Left lobe of liver (tissue), 2 donors: ENCODE measurements around the gene WASHC2C. TPM values are rescaled to one million over a fixed set of nuclear protein-coding genes. Genes with fewer than 3 reads are reported as not detected.
"Not testable (repeated sequence)": the region's sequence is repeated elsewhere in the genome, so short reads cannot be mapped to it uniquely, and the experiment has no call there.

ENCODE experiments used
- ATAC-seq: fragments of 200-7000 bp; cut with Tn5 transposase; one replicate; pipeline ENCODE4 v1.9.1; 2020; ENCODE audit warnings: mild to moderate bottlenecking, moderate library complexity
- DNase-seq: peaks from one replicate; pipeline ENCODE4 v3.0.0-alpha.2; 2020; ENCODE audit warnings: low spot score
- total RNA-seq: library from RNA; stranded (reverse); gene quantifications from one replicate; pipeline ENCODE4 v1.2.1, GENCODE V29; 2021
- donor health status: DM: no; HTN: no; CAD: no; lungs with moderate emphysema.
- donor health status: DM: no; HTN: yes; CAD: no.

WASHC2C gene, protein sequence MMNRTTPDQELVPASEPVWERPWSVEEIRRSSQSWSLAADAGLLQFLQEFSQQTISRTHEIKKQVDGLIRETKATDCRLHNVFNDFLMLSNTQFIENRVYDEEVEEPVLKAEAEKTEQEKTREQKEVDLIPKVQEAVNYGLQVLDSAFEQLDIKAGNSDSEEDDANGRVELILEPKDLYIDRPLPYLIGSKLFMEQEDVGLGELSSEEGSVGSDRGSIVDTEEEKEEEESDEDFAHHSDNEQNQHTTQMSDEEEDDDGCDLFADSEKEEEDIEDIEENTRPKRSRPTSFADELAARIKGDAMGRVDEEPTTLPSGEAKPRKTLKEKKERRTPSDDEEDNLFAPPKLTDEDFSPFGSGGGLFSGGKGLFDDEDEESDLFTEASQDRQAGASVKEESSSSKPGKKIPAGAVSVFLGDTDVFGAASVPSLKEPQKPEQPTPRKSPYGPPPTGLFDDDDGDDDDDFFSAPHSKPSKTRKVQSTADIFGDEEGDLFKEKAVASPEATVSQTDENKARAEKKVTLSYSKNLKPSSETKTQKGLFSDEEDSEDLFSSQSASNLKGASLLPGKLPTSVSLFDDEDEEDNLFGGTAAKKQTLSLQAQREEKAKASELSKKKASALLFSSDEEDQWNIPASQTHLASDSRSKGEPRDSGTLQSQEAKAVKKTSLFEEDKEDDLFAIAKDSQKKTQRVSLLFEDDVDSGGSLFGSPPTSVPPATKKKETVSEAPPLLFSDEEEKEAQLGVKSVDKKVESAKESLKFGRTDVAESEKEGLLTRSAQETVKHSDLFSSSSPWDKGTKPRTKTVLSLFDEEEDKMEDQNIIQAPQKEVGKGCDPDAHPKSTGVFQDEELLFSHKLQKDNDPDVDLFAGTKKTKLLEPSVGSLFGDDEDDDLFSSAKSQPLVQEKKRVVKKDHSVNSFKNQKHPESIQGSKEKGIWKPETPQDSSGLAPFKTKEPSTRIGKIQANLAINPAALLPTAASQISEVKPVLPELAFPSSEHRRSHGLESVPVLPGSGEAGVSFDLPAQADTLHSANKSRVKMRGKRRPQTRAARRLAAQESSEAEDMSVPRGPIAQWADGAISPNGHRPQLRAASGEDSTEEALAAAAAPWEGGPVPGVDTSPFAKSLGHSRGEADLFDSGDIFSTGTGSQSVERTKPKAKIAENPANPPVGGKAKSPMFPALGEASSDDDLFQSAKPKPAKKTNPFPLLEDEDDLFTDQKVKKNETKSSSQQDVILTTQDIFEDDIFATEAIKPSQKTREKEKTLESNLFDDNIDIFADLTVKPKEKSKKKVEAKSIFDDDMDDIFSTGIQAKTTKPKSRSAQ (N-terminal part only)
- 12.1 TPM for total RNA-seq

DNA sequence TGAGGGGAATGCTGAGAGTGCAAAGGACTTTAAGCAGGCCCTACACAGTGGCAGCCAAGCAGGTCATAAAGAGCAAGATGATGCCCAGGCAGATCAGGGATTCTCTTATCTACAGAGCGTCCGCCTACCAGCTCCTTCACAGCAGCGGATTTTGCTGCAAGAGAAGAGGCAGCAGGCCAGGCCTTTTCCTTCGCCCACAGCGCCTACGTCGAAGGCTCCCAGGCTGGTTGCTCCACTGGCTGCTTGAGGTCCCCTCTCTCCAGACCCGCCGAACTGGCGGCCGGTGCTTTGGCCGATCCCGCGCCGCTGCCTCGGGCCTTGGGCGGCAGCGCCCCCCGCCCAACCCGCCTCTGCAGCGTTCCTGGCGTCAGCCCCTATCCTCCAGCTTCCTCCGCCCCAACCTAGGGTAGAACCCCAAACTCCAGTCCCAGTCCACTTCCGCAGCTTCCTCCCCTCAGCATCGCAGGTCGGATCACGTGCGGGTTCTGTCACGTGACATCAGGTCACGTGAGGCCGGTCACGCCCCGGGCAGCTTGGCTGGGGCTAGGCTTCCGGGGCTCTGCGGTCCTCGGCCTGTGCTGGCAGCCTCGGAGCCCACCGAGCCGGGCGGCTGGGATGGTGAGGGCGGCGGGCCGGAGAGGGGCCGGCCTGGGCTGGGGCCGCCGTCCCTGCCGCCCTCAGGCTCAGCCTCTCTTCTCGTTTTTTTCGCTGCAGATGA, at the start of gene WASHC2C:
Gene WASHC2C (plus strand): TSS at position 564 of the 718 bp plus-strand sequence. CDS start 52 bp downstream, at position 616.
- DNase-seq (peak; percentile 96), ATAC-seq (peak; percentile 97)

DNA sequence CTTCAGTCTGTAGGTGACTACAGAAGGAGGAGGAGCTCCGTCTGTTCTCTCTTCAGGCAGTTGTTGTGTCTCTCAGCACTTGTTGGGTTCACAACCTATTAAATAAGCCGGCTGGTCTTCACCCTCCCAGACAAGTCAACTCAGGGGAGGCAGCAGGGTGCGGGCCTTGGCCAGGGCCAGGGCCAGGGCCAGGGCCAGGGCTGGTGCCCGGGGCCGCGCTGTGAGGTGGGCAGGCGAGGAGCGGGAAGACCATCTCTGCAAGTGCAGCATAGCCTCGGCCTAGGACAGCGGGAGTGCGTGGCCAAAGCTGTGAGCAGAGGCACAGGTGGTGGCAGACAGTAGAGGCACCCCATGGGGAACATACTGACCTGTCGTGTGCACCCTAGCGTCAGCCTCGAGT, 48.6 kb upstream of the WASHC2C start:
- not testable (repeated sequence) for ATAC-seq, DNase-seq

DNA sequence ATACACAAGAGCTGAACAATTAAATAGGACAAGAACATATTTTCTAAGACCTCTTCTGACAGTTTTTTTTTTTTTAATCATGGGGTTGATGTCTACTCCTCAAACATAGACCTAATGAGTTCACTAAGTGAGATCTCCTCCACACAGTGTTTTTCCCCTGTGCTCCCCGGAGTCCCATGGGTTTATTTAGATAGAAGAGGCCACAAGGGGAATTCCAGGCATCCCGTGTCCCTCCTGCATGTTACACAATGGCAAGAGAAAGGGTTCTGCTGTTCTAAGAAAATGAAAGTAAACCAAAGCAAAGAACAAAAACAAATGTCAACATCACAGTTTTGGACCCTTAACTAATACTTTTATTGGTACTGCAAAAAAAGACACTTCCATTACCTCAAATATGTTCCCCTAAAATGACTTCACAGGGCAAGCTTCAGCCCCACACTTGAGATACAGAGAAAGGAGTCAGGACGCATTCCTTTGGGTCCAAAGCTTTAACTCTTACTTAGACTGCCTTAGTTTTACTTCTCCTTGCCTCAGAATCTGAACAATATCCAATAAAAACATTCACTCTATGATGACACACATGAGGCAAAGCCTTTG, 16.8 kb upstream of the WASHC2C start:
- not testable (repeated sequence) for DNase-seq, ATAC-seq

DNA sequence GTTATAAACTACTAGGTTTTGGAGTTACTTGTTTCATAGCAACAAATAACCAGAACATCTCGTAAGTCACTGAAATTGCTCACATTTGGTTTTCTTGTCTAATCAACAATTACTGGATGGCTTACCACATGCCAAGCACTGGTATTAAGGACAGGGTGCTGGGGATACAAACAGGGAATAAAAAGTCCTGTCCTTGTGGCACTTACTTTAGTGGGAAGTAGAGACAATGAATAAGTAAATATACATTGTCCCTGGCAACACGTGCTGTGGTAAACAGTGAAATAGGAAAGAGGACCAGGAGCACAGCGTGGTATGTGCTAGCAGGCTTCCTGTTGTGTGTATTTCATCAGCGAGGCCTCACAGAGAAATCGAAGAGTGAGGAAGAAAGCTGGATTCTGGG, 15.8 kb upstream of the WASHC2C start:
- ATAC-seq, DNase-seq: not testable (repeated sequence)

DNA sequence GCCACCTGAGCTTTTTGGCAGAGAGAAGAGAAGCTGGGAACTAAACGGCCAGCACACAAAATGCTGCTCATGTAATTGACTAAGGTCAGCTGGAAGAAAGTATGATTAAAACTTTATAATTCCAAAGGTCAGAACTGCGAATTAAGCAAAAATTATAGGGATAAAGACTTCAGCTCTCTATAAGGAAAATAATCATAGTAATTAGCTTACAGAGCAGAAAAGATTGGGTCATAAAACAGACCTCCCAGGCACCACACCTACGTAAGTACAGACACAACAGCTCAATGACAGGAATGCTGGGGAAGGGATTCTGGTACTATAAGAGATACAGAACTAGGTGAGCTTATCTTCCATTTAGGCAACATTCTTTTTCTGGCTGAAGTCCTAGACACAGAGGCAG, 10.0 kb upstream of the WASHC2C start:
- ATAC-seq = not testable (repeated sequence)

DNA sequence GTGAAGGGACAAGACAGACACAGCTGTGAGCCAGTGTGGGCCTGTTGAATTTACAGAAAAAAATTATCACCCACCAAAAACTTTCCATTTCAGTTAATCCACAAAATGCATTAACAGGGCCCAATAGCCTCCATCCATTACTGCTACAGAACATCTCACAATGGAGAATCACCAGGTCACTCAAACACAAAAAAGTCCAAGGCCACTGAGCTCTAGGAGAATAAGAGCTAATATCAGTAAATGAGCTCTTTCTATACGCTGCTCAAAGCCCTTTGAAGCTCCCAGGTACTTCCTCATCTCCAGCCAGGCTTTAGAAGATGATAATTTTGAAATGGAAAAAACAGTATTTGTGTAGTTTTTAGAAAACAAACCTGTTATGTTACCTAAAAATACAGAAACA, 9.4 kb upstream of the WASHC2C start:
- not testable (repeated sequence) for ATAC-seq

More for the DNA sequence above, 10.0 kb upstream of the WASHC2C start:
- not testable (repeated sequence) for DNase-seq

DNA sequence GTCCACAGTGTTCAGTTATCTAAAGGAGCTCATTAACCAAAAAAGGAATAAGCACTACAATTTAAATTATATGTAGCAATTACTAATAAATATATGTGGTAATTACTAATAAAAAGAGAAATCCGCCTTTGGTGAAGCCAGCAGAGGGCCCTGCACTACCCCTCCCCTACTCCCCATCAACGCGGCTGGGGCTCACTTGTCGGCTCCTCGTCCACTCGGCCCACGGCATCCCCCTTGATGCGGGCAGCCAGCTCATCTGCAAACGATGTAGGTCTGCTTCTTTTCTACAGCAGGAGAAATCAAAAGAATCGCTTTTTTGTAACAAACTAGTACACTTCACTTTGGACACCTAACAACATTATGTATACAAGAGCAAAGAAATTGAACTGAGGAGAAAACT, 5.6 kb upstream of the WASHC2C start:
- DNase-seq, ATAC-seq: not testable (repeated sequence)

More for the DNA sequence above, 9.4 kb upstream of the WASHC2C start:
- not testable (repeated sequence) for DNase-seq

DNA sequence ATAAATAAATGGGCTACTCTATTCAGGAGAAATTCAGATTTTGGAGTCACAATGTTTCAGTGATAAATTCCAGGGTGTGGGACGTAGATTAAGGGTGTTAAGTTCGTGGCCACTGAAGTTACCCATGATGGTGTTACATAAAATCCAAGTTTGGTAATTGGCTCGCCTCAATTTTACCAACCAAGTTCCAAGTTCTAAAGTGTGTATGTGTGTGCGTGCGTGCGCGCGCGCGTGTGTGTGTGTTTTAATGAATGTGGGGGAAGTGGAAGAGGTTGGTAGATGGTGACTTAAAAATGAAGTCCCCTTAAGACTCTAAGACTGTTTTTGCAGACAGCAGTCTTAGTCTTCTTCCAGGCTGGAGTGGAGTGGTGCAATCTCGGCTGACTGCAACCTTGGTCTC, 3.2 kb upstream of the WASHC2C start:
- ATAC-seq, DNase-seq: not testable (repeated sequence)

DNA sequence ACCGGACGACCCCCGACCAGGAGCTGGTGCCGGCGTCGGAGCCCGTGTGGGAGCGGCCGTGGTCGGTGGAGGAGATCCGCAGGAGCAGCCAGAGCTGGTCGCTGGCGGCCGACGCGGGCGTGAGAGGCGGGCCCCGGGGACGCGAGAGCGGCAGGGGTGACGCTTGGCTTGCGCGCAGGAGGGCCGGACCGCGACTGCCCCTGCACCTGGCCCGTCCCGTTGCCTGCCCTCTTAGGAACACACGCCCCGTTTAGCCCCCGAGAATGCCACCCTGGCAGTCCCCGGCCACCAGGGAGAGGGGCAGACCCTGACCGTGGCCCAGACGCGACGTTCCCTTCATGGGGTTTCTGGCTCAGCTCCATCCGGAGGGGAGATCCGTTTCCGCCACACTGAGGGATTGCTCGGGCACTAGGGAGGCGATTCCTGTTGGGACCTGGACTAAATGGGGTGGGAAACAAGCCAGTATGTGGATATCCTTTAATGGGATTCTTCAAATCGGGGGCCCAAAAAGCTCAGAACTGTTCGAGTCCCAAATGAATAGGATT, 427 bp downstream of the WASHC2C start:
- DNase-seq = not testable (repeated sequence)
- peak; percentile 75 for ATAC-seq

DNA sequence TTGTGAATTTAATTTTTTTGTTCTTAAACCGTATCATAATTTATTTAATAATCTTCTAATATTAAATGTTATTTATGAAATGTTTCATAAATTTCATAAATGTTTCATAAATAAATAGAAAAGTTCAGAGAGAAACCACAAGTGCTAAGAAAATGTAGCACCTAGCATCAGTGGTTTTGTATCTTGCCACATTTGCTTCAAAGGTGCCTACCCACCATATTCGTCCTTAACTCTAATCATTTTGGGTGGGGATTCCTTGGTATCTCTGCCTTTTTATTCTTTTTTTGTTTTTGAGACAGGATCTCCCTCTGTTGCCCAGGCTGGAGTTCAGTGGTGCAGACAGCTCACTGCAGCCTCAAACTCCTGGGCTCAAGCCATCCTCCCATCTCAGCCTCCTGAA, 7.4 kb downstream of the WASHC2C start:
- not testable (repeated sequence) for ATAC-seq

DNA sequence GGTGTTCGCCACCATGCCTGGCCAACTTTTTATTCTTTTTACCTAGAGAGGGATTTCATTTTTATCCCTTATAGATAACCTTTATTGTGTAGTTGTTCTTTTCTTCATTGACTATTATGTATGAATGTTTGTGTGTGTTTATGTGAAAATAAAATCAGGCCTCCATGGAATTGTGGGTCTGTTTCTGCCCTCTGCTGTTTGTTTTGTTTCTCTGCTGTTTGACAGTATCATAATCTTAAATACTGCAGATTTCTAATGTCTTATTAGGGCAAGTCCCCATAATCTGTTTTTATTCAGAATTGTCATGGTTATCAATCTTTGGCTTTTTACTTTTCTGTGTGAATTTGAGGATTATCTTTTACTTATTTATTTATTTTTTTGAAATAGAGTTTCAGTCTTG, 7.8 kb downstream of the WASHC2C start:
- peak; percentile 61 for ATAC-seq
- not testable (repeated sequence) for DNase-seq

More for the DNA sequence above, 7.4 kb downstream of the WASHC2C start:
- not testable (repeated sequence) for DNase-seq

DNA sequence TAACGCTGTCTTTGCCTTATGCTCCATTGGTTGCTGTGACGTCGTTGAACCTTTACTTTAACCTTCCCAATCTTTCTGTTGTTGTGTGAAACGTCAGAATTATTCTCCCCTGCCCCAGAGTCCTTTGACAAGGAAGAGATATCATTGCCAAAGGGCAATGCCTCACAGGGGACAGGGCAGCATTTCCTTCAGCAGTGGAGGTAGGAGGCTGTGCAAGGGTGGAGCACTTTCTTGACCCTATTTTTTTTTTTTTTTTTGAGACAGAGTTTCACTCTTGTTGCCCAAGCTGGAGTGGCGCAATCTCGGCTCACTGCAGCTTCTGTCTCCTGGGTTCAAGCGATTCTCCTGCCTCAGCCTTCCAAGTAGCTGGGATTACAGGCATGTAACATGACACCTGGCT, 14.5 kb downstream of the WASHC2C start:
- ATAC-seq, DNase-seq: not testable (repeated sequence)

DNA sequence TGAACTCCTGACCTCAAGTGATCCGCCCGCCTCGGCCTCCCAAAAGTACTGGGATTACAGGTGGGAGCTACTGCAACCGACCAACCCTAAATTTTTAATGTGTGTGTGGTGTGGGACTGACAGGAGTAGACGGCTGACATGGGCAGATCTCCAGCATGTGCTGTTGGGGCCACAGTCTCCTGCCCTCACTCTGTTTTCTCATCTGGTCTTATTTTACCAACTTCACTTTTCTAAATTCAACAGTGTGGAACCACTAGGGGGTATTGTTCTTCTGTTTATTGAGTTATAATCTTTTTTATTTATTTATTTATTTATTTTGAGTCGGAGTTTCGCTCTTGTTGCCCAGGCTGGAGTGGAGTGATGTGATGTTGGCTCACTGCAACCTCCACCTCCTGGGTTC, 14.9 kb downstream of the WASHC2C start:
- DNase-seq, ATAC-seq: not testable (repeated sequence)

DNA sequence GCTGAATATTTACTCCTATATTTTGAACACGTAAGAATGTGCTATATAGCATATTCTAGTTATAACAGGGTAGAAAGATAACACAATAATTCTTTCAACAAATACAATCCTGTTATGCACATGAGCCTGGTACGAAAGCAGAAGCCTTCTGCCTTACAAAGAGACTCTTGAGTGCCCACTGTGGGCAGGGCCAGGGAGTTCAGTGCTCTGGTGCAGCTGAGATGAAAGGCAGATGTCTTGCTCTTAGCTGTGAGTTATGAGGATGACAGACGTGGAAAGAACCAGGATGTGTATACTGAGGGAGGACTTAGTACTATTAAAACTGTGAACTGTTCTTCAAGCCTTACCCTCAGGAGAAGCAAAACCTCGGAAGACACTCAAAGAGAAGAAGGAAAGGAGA, 24.1 kb downstream of the WASHC2C start:
- DNase-seq, ATAC-seq: not testable (repeated sequence)

DNA sequence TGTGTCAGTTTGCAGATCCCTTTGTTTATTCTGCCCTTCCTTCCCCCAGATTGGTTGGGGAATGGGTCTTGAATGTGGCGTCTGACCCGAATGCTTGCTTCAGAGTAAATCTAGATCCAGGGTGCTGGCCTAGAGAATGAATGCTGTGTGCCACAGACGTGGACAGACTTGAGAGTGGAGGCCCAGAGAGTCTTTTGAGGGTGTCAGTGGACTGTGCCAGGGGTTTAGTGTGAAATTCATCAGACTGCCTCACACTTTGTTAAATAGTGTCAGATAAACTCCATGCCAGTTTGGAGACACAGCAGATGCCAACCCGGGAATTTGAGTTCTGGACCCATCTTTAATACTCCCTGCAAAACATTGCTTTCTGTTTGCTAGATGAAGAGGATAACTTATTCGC, 25.1 kb downstream of the WASHC2C start:
- ATAC-seq = not testable (repeated sequence)

DNA sequence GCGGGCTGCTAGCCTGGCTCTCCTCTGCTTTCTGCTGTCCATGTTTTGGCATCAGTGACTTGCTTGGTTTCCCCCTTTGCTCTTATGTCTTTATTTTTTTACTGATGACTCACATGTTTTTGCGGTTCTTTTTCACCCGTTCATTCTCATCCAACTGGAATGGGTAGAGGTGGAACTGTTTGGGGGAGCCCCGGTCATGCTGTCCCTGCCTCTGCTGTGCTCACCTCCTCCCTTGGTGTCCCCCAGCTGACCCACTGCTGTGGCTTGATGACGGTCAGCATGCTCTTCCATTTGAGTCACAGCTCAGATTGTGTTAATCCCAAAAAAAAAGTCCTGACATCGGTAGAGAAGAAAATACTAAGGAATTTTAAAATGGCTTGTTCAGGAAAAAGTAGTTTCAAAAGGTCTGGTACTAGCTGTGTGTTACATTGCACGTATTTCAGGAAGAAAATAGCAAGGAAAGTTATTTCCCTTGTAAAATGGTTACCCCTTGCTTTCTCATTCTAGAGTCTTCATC, 27.0 kb downstream of the WASHC2C start:
- not testable (repeated sequence) for ATAC-seq, DNase-seq

More for the DNA sequence above, 25.1 kb downstream of the WASHC2C start:
- DNase-seq = not testable (repeated sequence)

DNA sequence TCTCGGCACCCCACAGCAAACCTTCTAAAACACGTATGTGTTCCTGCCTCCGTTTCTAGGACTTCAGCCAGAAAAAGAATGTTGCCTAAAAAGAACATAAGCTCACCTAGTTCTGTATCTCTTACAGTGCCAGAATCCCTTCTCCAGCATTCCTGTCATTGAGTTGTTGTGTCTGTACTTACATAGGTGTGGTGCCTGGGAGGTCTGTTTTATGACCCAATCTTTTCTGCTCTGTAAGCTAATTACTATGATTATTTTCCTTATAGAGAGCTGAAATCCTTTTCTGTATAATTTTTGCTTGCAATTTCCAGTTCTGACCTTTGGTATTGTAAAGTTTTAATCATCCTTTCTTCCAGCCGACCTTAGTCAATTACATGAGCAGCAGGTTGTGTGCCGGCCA, 28.0 kb downstream of the WASHC2C start:
- DNase-seq, ATAC-seq: not testable (repeated sequence)

DNA sequence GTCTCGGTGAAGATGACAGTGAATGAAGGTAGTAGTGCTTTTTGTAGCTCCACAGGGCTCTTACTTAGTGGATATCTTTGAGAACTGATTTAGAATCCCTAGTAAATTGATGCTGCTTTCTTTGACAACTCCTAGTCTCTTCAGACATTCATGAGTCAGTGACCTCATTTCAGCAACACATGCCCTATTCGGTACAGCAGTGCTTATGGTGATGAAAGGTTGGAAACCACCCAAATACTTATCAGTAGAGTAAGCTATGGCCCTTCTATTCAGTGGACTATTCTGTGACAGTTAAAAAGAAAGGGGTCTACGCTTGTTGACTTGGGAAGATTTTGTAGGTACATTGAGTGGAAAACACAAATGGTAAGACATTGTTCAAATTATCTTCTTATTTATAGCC, 29.0 kb downstream of the WASHC2C start:
- DNase-seq, ATAC-seq: not testable (repeated sequence)
